Measurements from ENCODE around the gene NDUFAF5. TPM values are rescaled to one million over a fixed set of nuclear protein-coding genes. Genes with fewer than 3 reads are reported as not detected.

NDUFAF5 gene
- total RNA-seq, 1 experiment from 2014 or later = 40.2 TPM

DNA sequence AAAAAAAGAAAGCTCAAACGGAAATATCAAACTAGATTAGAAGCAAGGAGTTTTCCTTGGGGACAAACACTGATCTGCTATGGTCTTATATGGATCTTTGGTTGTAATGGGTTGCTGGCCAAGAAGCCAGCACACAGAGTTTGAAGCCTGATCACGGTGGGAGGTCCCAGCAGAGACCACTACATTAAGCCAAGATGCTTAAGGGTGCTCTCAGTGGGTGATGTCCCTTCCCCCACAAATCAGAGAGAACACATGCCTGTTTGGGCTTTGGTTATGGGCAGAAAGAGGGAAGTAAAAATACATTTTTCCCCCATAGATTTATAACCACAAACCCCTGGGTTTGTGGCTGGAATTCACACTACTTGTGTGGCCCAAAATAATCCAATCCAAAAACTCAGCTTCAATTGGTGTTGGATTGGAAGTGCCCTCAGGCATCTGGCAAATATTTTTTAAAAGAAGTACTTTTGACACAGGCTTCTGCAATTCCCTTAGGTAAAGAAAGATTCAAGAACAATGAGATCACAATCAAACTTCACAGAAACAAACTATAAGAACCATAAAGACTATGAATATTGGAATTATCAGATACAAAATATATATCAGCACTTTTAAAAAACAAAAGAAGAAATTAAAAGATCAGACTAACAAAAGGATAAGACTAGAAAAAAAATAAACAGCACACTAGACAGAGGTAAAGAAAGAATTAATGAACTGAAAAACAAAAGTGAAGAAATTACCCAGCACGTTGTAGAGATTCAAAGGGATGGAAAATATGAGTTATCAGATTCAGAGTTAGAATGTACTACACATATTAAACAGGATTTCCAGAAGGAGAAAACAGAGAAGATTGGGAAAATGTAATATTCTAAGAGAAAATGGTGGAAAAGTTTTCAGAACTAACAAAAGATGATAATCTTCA, 44.8 kb upstream of the NDUFAF5 start:
- no peak overlapping the region for H2AK5ac ChIP-seq (ENCODE audit: insufficient read length, low read length)
- H3K23me2 ChIP-seq (ENCODE audit: insufficient read length, low read depth, low read length, poor library complexity, severe bottlenecking) = no peaks in the 10 kb centered on the region
- no CpG with 5 or more reads among the region's 3 CpGs for WGBS (ENCODE audit: extremely low coverage, insufficient read length, low lambda C conversion rate)
- no peak overlapping the region for H3K27ac ChIP-seq (ENCODE audit: insufficient read length, low read depth, low read length)
- no peak overlapping the region for H3K56ac ChIP-seq (ENCODE audit: insufficient read length, low read depth, low read length)
- no peak overlapping the region for H2BK120ac ChIP-seq (ENCODE audit: low read depth, low read length, poor library complexity, severe bottlenecking)
- no peaks in the 10 kb centered on the region for H3K27me3 Mint-ChIP-seq (ENCODE audit: low read depth)
- no peak overlapping the region for H3K9ac ChIP-seq (ENCODE audit: extremely low read depth, insufficient read length, low read length)
- no peak overlapping the region for H3K27ac Mint-ChIP-seq
- H3K4me1 ChIP-seq (ENCODE audit: insufficient read depth, low read length) = no peaks in the 10 kb centered on the region
- H2BK12ac ChIP-seq (ENCODE audit: insufficient read length, low read depth, low read length) = no peak overlapping the region
- H3K27me3 ChIP-seq (ENCODE audit: insufficient read depth, low read length) = no peaks in the 10 kb centered on the region
- H4K20me1 ChIP-seq (ENCODE audit: control insufficient read depth, insufficient read depth, insufficient read length) = no peaks in the 10 kb centered on the region
- no peak overlapping the region for H4K91ac ChIP-seq (ENCODE audit: insufficient read length, low read depth, low read length)
- H3K9me3 Mint-ChIP-seq = peaks cover 20 to 24% of the 10 kb centered on the region in 2 experiments
- no peaks in the 10 kb centered on the region for H3K79me2 ChIP-seq (ENCODE audit: insufficient read depth, low read length)
- no peak overlapping the region for H3K23ac ChIP-seq (ENCODE audit: insufficient read length, low read depth, low read length)
- H3K14ac ChIP-seq (ENCODE audit: insufficient read depth, low read length) = no peak overlapping the region
- H4K5ac ChIP-seq (ENCODE audit: insufficient read length, low read depth, low read length) = no peak overlapping the region
- H3K4me1 Mint-ChIP-seq = no peaks in the 10 kb centered on the region
- no peaks in the 10 kb centered on the region for H3K9me3 ChIP-seq (ENCODE audit: control insufficient read depth, low read depth, low read length)
- no peak overlapping the region for H3K4ac ChIP-seq (ENCODE audit: low read depth, low read length)
- TF ChIP-seq, protein P1, sequence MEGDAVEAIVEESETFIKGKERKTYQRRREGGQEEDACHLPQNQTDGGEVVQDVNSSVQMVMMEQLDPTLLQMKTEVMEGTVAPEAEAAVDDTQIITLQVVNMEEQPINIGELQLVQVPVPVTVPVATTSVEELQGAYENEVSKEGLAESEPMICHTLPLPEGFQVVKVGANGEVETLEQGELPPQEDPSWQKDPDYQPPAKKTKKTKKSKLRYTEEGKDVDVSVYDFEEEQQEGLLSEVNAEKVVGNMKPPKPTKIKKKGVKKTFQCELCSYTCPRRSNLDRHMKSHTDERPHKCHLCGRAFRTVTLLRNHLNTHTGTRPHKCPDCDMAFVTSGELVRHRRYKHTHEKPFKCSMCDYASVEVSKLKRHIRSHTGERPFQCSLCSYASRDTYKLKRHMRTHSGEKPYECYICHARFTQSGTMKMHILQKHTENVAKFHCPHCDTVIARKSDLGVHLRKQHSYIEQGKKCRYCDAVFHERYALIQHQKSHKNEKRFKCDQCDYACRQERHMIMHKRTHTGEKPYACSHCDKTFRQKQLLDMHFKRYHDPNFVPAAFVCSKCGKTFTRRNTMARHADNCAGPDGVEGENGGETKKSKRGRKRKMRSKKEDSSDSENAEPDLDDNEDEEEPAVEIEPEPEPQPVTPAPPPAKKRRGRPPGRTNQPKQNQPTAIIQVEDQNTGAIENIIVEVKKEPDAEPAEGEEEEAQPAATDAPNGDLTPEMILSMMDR (conservative IDR thresholded peaks at IDR 0.05) = no peak
- H2AFZ ChIP-seq (ENCODE audit: low read length) = no peak overlapping the region
- no peak overlapping the region for H4K8ac ChIP-seq (replicated peaks; ENCODE audit: insufficient read length, low read depth, low read length)
- H3K18ac ChIP-seq (ENCODE audit: insufficient read length, low read depth, low read length) = no peak overlapping the region
- H3K36me3 Mint-ChIP-seq (ENCODE audit: insufficient read depth in 1 of 3, low read depth in 3 of 3) = peaks cover 53 to 70% (median 58%) of the 10 kb centered on the region in 3 experiments
- no peak overlapping the region for H2BK5ac ChIP-seq (ENCODE audit: insufficient read length, low read length)
- no peaks in the 10 kb centered on the region for H3K79me1 ChIP-seq (ENCODE audit: insufficient read depth, low read depth, low read length, poor library complexity, severe bottlenecking)
- H3T11ph ChIP-seq (ENCODE audit: low read length) = no peak overlapping the region
- no peak overlapping the region for H2BK15ac ChIP-seq (ENCODE audit: low read depth, low read length)
- H2BK20ac ChIP-seq (ENCODE audit: low read depth, low read length, poor library complexity, severe bottlenecking) = no peak overlapping the region
- no peak for DNase-seq
- no peak overlapping the region for H3K4me3 Mint-ChIP-seq
- H3K4me2 ChIP-seq (ENCODE audit: insufficient read depth, insufficient read length, low read length) = no peak overlapping the region

Measured in H9 (cell line).